ENCODE results near the gene FAM47E. TPM values are rescaled to one million over a fixed set of nuclear protein-coding genes. Genes with fewer than 3 reads are reported as not detected.

Gene FAM47E
- total RNA-seq, 2 donors from 2014 or later = 1.0 to 2.2 TPM

GRCh38 chr4:76207549-76207948, 44.0 kb upstream of the FAM47E start:
- DNase-seq (ENCODE audit: low spot score) = no peak
- Histone ChIP-seq H3K4me1 (peaks cover 0 to 93% of the 10 kb centered on the region in 2 donors), H3K4me3 (no peak overlapping the region)

GRCh38 chr4:76208005-76208765, 43.3 kb upstream of the FAM47E start:
- H3K36me3 ChIP-seq = no peaks in the 10 kb centered on the region
- no peaks in the 10 kb centered on the region for H3K27me3 ChIP-seq
- peak; percentile 93 for DNase-seq (ENCODE audit: low spot score)
- H3K27ac ChIP-seq = peak overlapping the region; percentile 98 to 99
- peak overlapping the region; percentile 19 to 24 for H3K4me3 ChIP-seq
- no peak for TF ChIP-seq CTCF (IDR thresholded peaks at IDR 0.05)
- H3K4me1 ChIP-seq = peaks cover 0 to 92% of the 10 kb centered on the region in 2 donors
- no peaks in the 10 kb centered on the region for H3K9me3 ChIP-seq

More at GRCh38 chr4:76207549-76207948, 44.0 kb upstream of the FAM47E start:
- TF ChIP-seq CTCF (IDR thresholded peaks at IDR 0.05) = no peak
- no peaks in the 10 kb centered on the region for H3K9me3 ChIP-seq
- no peaks in the 10 kb centered on the region for H3K36me3 ChIP-seq
- peak overlapping the region; percentile 98 to 99 for H3K27ac ChIP-seq
- no peaks in the 10 kb centered on the region for H3K27me3 ChIP-seq

- DNase-seq (ENCODE audit: low spot score) = no peak
- no peaks in the 10 kb centered on the region for H3K36me3 ChIP-seq
- no peaks in the 10 kb centered on the region for H3K9me3 ChIP-seq
- no peak overlapping the region for H3K4me3 ChIP-seq
- H3K27ac ChIP-seq = peak overlapping the region; percentile 98 to 99
- peaks cover 0 to 88% of the 10 kb centered on the region in 2 donors for H3K4me1 ChIP-seq
- no peaks in the 10 kb centered on the region for H3K27me3 ChIP-seq
- TF ChIP-seq CTCF (IDR thresholded peaks at IDR 0.05) = no peak
These were observed 41.6 kb upstream of the FAM47E start for GRCh38 chr4:76209881-76210280.

- Histone ChIP-seq H3K4me3 (no peak overlapping the region), H3K27ac (peak overlapping the region; percentile 98 to 99), H3K9me3 (no peaks in the 10 kb centered on the region), H3K36me3 (no peaks in the 10 kb centered on the region), H3K27me3 (no peaks in the 10 kb centered on the region), H3K4me1 (peaks cover 0 to 86% of the 10 kb centered on the region in 2 donors)
- no peak for DNase-seq (ENCODE audit: low spot score)
- TF ChIP-seq CTCF (IDR thresholded peaks at IDR 0.05) = no peak
These were observed 41.1 kb upstream of the FAM47E start for GRCh38 chr4:76210452-76210851.

- Histone ChIP-seq H3K4me1 (peaks cover 0 to 76% of the 10 kb centered on the region in 2 donors), H3K9me3 (no peaks in the 10 kb centered on the region), H3K36me3 (no peaks in the 10 kb centered on the region), H3K27ac (peak overlapping the region; percentile 98 to 99), H3K27me3 (no peaks in the 10 kb centered on the region), H3K4me3 (peak overlapping the region; percentile 76 to 81)
- TF ChIP-seq CTCF (IDR thresholded peaks at IDR 0.05) = no peak
- no peak for DNase-seq (ENCODE audit: low spot score)
These were observed 39.5 kb upstream of the FAM47E start for GRCh38 chr4:76211769-76212708.

Data from right atrium auricular region (tissue), 2 donors.